Measurements from ENCODE around the gene NOL4L. TPM values are rescaled to one million over a fixed set of nuclear protein-coding genes. Genes with fewer than 3 reads are reported as not detected.

NOL4L gene
- total RNA-seq, 1 donor from 2014 or later, result 37.7 TPM

DNA sequence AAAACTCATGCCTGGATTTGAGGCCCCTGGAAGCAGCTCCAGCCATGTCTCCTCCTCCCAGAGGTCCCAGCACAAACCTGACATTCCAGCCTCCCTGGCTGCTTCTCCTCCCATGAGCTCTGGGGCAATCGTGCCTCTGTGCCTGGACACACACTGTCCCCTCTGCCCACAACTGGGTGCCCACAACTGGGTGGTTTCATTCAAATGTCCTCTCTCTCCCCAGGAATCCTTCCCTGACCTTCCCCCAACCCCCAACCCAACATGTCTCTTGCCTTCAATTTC lies 37.4 kb downstream of the NOL4L start:
- Mint-ChIP-seq H3K9me3 (ENCODE audit: low read depth) (peaks cover 12% of the 10 kb centered on the region), H3K4me3 (ENCODE audit: unreplicated experiment) (no peak overlapping the region), H3K4me1 (ENCODE audit: low read depth) (peaks cover 42% of the 10 kb centered on the region), H3K27ac (ENCODE audit: unreplicated experiment) (no peak overlapping the region), H3K36me3 (ENCODE audit: low read depth) (peaks cover 4% of the 10 kb centered on the region), H3K27me3 (ENCODE audit: low read depth) (no peaks in the 10 kb centered on the region)
- no peak for DNase-seq (ENCODE audit: low spot score)
- TF ChIP-seq, protein P1, sequence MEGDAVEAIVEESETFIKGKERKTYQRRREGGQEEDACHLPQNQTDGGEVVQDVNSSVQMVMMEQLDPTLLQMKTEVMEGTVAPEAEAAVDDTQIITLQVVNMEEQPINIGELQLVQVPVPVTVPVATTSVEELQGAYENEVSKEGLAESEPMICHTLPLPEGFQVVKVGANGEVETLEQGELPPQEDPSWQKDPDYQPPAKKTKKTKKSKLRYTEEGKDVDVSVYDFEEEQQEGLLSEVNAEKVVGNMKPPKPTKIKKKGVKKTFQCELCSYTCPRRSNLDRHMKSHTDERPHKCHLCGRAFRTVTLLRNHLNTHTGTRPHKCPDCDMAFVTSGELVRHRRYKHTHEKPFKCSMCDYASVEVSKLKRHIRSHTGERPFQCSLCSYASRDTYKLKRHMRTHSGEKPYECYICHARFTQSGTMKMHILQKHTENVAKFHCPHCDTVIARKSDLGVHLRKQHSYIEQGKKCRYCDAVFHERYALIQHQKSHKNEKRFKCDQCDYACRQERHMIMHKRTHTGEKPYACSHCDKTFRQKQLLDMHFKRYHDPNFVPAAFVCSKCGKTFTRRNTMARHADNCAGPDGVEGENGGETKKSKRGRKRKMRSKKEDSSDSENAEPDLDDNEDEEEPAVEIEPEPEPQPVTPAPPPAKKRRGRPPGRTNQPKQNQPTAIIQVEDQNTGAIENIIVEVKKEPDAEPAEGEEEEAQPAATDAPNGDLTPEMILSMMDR (IDR thresholded peaks at IDR 0.05), result no peak

DNA sequence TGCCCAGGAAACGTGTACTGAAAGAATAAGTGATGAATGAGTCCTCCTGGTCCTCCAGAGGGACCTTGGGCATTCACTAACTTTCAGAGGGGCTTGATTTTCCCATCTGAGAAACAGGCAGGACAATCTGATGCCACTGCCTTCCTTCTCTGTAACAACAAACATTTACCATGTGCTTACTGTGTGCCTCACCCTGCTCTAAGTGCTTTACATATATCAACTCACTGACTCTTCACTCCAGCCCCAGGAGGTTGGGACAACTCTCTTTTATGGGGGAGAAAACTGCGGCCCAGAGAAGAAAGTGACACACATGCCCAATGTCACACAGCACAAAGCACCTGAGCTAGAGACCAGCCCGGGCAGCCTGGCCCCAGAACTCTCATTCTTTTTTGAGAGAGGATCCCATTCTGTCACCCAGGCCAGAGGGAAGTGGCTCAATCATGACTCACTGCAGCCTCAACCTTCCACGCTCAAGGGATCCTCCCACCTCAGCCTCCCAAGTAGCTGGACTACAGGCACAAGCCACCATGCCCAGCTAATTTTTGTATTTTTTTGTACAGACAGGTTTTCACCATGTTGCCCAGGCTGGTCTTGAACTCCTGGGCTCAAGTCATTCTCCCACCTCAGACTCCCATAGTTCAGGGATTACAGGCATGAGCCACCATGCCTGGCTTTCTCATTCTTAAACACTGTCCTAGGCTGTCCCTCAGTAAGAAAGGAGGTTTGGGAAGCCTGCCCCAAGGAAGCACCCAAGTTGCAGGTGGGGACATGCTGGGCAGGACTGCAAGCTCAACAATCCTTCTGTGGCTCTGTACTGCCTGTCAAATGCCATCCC lies 38.0 kb downstream of the NOL4L start:
- H3K4me3 Mint-ChIP-seq (ENCODE audit: unreplicated experiment), result no peak overlapping the region
- TF ChIP-seq, protein P1 (IDR thresholded peaks at IDR 0.05), result no peak
- H3K27me3 Mint-ChIP-seq (ENCODE audit: low read depth), result no peaks in the 10 kb centered on the region
- H3K36me3 Mint-ChIP-seq (ENCODE audit: low read depth), result peaks cover 4% of the 10 kb centered on the region
- peaks cover 12% of the 10 kb centered on the region for H3K9me3 Mint-ChIP-seq (ENCODE audit: low read depth)
- DNase-seq (ENCODE audit: low spot score), result no peak
- H3K27ac Mint-ChIP-seq (ENCODE audit: unreplicated experiment), result no peak overlapping the region
- H3K4me1 Mint-ChIP-seq (ENCODE audit: low read depth), result peaks cover 42% of the 10 kb centered on the region

DNA sequence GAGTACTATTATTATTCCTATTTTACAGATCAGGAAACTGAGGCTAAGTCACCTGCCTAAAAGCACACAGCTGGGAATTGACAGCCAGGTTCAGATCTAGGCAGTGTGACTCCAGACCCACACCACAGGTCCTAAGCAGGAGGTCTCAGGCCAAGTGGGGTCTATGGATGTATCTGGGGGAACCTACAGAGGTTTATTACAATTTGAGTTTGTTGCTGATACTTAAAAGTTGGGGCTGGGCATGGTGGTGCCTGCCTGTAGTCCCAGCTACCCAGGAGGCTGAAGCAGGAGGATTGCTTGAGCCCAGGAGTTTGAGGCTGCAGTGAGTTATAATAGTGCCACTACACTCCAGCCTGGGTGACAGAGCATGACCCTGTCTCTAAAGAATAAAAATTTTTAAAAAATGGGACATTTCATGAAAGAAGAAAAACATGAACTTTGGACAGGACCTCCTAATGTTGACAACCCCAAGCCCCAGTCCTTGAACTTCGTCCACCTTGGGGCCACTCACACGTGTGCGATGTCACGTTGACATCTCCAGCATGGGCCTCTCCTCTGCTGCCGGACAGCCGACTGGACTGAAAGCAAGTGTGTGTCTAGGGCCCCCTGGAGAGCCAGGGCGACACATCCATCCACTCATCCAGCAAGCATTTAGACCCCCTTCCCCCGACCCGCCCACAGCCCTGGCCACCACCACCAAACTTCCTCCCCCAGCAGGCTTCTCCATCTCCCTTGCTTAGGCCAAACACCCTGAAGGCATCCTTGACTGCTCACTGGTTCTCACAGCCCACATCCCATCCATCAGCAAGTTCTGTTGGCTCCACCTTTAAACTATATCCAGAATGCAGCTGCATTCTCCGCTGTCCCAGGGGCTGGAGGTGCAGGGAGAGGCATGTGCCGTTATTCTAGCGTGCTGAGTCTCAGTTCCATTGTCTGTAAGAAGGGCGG lies 40.0 kb downstream of the NOL4L start:
- Mint-ChIP-seq H3K27ac (ENCODE audit: unreplicated experiment) (peak overlapping the region; percentile 55), H3K9me3 (ENCODE audit: low read depth) (peaks cover 12% of the 10 kb centered on the region), H3K4me3 (ENCODE audit: unreplicated experiment) (no peak overlapping the region), H3K4me1 (ENCODE audit: low read depth) (peaks cover 52% of the 10 kb centered on the region), H3K27me3 (ENCODE audit: low read depth) (no peaks in the 10 kb centered on the region), H3K36me3 (ENCODE audit: low read depth) (peaks cover 4% of the 10 kb centered on the region)
- TF ChIP-seq, protein P1 (IDR thresholded peaks at IDR 0.05), result no peak
- no peak for DNase-seq (ENCODE audit: low spot score)

DNA sequence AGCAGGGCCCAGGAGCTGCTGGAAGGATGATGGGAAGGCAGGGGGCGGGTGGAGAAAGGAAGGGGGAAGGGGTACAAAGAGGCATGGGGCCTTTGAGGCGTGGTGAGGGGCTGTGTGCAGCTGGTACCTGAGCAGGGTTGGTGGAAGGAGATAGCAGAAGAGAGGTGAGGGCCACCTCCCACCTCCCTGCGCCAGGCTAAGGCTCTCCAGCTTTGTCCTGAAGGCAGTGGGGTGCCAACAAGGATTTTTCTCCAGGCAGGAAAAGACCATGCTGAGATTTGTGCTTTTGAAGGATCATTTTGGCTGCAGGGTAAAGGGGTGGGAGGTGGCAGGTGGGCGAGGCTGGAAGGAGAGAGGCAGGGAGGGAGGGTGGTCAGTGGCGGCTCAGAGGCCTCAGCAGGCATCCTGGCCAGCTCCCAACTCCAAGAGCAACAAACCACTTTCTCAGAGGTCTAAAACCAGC lies 40.8 kb downstream of the NOL4L start:
- TF ChIP-seq, protein P1 (IDR thresholded peaks at IDR 0.05), result no peak
- H3K27me3 Mint-ChIP-seq (ENCODE audit: low read depth), result no peaks in the 10 kb centered on the region
- peaks cover 2% of the 10 kb centered on the region for H3K36me3 Mint-ChIP-seq (ENCODE audit: low read depth)
- H3K9me3 Mint-ChIP-seq (ENCODE audit: low read depth), result peaks cover 8% of the 10 kb centered on the region
- no peak for DNase-seq (ENCODE audit: low spot score)
- H3K27ac Mint-ChIP-seq (ENCODE audit: unreplicated experiment), result peak overlapping the region; percentile 70
- H3K4me1 Mint-ChIP-seq (ENCODE audit: low read depth), result peaks cover 61% of the 10 kb centered on the region
- no peak overlapping the region for H3K4me3 Mint-ChIP-seq (ENCODE audit: unreplicated experiment)

DNA sequence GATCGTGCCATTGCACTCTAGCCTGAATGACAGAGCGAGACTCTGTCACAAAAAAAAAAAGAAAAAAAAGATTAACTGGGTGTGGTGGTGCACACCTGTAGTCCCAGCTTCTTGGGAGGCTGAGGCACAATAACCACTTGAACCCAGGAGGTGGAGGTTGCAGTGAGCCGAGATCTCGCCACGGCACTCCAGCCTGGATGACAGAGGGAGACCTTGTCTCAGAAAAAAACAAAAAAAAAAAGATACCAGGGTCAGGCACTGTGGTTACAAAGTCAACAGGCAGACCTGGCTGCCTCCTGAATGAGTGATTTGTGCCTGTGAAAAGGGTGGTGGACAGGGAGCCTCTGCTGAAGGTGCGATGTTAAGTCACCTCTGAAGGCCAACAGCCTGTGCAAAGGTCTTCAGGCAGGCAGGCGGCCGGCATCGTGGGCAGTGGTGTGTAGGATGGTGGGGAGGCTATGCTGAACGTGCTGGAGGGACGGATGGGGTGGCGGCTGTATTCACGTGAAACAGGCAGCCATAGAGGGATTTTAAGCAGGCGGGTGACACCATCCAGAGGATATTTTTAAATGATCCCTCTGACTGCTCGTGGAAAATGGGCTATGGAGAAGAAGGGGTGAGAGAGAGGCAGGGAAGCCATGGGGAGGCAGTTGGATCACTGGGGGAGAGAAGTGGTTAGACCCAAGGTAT lies 41.4 kb downstream of the NOL4L start:
- Mint-ChIP-seq H3K36me3 (ENCODE audit: low read depth) (peaks cover 1% of the 10 kb centered on the region), H3K27ac (ENCODE audit: unreplicated experiment) (peak overlapping the region; percentile 70), H3K27me3 (ENCODE audit: low read depth) (no peaks in the 10 kb centered on the region), H3K9me3 (ENCODE audit: low read depth) (peaks cover 3% of the 10 kb centered on the region), H3K4me1 (ENCODE audit: low read depth) (peaks cover 66% of the 10 kb centered on the region), H3K4me3 (ENCODE audit: unreplicated experiment) (no peak overlapping the region)
- no peak for DNase-seq (ENCODE audit: low spot score)
- TF ChIP-seq, protein P1 (IDR thresholded peaks at IDR 0.05), result no peak

All from chondrocyte (in vitro differentiated cells).